Duodenal mucosa (tissue), 2 donors: ENCODE measurements around the gene LCN9.

ENCODE experiments used
- H3K27ac ChIP-seq: one replicate; pipeline ENCODE4 v1.7.0; 2013; ENCODE audit warnings: low read depth, low read length
- H3K27me3 ChIP-seq, 2 donors: one replicate each; pipeline ENCODE4 v1.7.0; 2013; ENCODE audit warnings: low read length in 2 of 2, control low read depth in 1 of 2; ENCODE audit not compliant: insufficient read depth in 2 of 2, control insufficient read depth in 1 of 2
- H3K36me3 ChIP-seq, 2 donors: one replicate each; pipeline ENCODE4 v1.7.0; 2013; ENCODE audit warnings: low read length in 2 of 2, control low read depth in 1 of 2; ENCODE audit not compliant: insufficient read depth in 2 of 2, control insufficient read depth in 1 of 2
- H3K4me1 ChIP-seq, 2 donors: one replicate each; pipeline ENCODE4 v1.7.0; 2013; ENCODE audit warnings: low read length in 2 of 2, control low read depth in 1 of 2; ENCODE audit not compliant: insufficient read depth in 2 of 2, control insufficient read depth in 1 of 2
- H3K4me3 ChIP-seq, 2 donors: one replicate each; pipeline ENCODE4 v1.7.0; 2013; ENCODE audit warnings: low read length in 2 of 2, low read depth in 1 of 2
- H3K9ac ChIP-seq, 2 donors: one replicate each; pipeline ENCODE4 v1.7.0; 2013; ENCODE audit warnings: low read length in 2 of 2, low read depth in 1 of 2
- H3K9me3 ChIP-seq, 2 donors: one replicate each; pipeline ENCODE4 v1.7.0; 2013; ENCODE audit warnings: low read length in 2 of 2, control low read depth in 1 of 2; ENCODE audit not compliant: control insufficient read depth in 1 of 2

Gene LCN9

DNA sequence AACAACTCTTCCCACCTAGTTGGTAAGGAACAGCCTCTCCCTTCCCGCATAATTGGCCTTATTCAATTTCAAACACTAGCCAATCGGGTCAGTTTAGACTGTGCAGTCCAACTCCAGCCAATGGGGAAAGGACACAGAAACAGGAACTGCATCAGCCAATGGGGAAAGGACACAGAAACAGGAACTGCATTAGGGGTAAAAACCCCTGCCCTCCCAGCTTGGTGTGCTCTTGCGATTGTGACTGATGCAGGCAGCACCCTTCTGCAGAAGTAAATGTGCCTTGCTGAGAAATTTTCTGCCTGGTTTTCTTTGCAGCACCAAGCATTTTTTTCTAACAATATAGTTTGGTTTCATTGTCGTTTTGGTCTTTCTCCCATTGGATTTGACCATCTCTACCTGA, 15.2 kb upstream of the LCN9 start:
- Histone ChIP-seq H3K4me3 (no peak overlapping the region), H3K9ac (no peak overlapping the region), H3K36me3 (no peaks in the 10 kb centered on the region), H3K27me3 (no peaks in the 10 kb centered on the region), H3K9me3 (peaks cover 35 to 44% of the 10 kb centered on the region in 2 donors), H3K27ac (no peak overlapping the region), H3K4me1 (no peaks in the 10 kb centered on the region)

DNA sequence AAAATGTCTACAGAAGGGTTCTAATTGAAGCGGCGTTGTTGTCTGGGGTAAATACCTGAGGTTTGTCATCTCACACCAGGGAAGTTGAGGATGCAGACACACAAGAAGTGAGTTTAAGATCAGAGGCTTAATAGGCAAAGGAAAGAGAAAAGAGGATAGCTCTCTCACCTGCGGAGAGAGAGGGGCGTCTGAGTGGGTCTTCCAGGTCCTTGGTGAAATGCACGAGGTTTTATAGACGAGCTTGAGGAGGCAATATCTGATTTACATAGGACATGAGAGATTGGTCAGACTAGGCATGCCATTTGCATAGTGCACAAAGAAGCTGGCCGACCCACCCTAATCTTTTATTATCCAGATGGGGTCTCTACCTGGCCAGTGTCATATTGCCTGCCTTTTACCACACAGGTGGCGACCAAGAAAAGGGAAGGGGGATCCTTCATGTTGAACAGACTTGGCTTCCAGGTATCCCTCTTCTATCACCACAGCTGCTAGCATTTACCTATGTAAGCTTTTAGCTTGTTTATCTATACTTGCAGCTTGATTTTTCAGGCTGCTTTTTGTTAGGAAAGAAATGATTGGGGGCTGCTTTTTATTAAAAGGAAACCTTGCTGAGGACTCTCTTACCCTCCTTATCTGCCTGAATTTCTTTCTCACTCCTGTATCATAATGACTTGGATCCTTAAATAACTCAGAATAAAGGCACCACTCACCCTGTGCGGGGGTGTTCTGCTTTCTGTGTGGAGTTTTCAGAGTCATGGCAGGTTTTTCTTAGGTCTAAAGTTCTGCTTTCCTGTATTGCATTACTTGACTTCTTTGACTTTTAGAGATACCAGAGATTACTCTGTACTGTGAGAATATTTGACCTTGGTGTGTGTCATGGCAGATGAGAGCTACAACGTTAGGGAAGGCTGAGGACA, 14.4 kb upstream of the LCN9 start:
- H3K9ac ChIP-seq = no peak overlapping the region
- H3K4me1 ChIP-seq = no peaks in the 10 kb centered on the region
- H3K36me3 ChIP-seq = no peaks in the 10 kb centered on the region
- H3K27ac ChIP-seq = no peak overlapping the region
- peaks cover 35 to 44% of the 10 kb centered on the region in 2 donors for H3K9me3 ChIP-seq
- H3K27me3 ChIP-seq = no peaks in the 10 kb centered on the region
- no peak overlapping the region for H3K4me3 ChIP-seq

DNA sequence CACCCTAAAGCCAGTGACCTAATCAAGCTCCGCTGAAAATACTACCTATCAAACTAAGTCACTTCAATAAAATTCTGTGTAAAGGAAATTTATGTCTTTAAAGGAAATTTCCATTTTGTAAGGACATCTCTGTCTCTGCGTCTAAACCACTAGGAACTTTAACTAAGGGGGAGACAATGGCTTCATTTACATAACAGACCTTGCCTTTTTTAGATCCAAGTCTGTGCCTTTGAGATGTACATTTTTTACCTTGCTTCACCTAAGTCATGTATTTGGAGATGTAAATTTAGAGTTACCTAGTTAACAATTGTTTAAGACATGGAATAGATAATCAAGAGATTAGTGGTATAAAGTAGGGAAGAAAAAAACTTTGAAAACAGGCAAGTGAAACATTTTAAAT, 13.6 kb upstream of the LCN9 start:
- Histone ChIP-seq H3K27me3 (no peaks in the 10 kb centered on the region), H3K27ac (no peak overlapping the region), H3K36me3 (no peaks in the 10 kb centered on the region), H3K4me3 (no peak overlapping the region), H3K9me3 (peaks cover 31 to 44% of the 10 kb centered on the region in 2 donors), H3K4me1 (no peaks in the 10 kb centered on the region), H3K9ac (no peak overlapping the region)

DNA sequence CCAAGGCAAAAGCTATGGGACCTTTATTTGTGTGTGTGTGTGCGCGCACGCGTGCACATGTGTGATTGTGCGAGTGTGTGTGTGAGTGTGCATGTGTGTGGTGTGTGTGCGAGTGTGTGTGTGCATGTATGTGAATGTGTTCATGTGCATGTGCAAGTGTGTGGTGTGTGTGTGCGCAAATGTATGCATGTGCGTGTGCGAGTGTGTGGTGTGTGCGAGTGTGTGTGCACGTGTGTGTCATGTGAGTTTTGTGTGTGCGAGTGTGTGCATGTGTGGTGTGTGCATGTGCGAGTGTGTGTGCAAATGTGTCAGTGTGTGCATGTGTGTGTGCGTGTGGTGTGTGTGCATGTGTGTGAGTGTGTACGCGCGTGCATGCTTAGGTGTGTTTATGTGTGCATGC, 12.7 kb upstream of the LCN9 start:
- Histone ChIP-seq H3K9ac (no peak overlapping the region), H3K27ac (no peak overlapping the region)

DNA sequence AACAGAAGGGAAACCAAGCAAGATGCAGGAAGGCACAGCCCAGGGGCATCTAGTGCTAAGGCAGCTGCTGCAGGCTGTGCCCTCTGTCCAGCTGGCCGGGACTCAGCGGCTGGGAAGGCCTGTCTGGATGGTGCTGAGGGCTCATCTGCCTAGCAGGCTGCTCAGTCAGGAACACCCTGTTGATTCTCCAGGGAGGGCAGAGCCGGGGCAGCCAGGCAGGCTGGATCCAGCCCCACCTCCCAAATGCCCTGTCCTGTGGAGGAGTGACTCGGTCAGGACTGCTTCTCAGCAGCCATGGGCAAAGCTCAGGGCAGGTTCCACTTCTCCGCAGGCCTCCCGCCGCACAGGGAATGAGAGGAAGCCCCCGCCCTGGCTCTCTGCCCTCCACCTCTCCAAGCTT, 7.8 kb upstream of the LCN9 start:
- no peaks in the 10 kb centered on the region for H3K27me3 ChIP-seq

More for the DNA sequence above, 12.7 kb upstream of the LCN9 start:
- Histone ChIP-seq H3K36me3 (no peaks in the 10 kb centered on the region), H3K9me3 (peaks cover 23 to 35% of the 10 kb centered on the region in 2 donors), H3K4me3 (no peak overlapping the region), H3K4me1 (no peaks in the 10 kb centered on the region), H3K27me3 (no peaks in the 10 kb centered on the region)

DNA sequence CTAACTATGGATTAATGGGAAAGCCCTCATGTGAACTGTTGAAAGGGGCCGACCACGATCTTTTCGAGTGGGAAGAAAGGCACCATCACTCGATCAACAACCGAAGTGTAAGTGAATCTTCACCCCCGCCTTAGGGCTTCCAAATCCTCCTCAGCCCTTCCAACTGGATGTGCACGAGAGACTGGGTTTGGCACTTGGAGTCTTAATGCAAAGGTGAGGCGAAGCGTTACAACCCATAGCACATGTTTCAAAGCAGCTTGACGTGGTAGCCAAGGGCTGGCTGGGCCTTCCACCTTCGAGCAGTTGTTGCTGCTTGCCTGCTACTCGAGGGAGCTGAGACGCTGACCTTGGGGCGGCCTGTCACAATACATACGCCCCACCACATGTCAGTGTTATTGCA, 5.7 kb upstream of the LCN9 start:
- Histone ChIP-seq H3K27ac (no peak overlapping the region), H3K4me1 (no peaks in the 10 kb centered on the region), H3K4me3 (no peak overlapping the region), H3K9ac (no peak overlapping the region), H3K36me3 (no peaks in the 10 kb centered on the region), H3K27me3 (no peaks in the 10 kb centered on the region), H3K9me3 (no peaks in the 10 kb centered on the region)

More for the DNA sequence above, 7.8 kb upstream of the LCN9 start:
- no peak overlapping the region for H3K27ac ChIP-seq
- no peaks in the 10 kb centered on the region for H3K4me1 ChIP-seq
- H3K9me3 ChIP-seq = peaks cover 0 to 2% of the 10 kb centered on the region in 2 donors
- no peak overlapping the region for H3K4me3 ChIP-seq
- H3K9ac ChIP-seq = no peak overlapping the region
- H3K36me3 ChIP-seq = no peaks in the 10 kb centered on the region

DNA sequence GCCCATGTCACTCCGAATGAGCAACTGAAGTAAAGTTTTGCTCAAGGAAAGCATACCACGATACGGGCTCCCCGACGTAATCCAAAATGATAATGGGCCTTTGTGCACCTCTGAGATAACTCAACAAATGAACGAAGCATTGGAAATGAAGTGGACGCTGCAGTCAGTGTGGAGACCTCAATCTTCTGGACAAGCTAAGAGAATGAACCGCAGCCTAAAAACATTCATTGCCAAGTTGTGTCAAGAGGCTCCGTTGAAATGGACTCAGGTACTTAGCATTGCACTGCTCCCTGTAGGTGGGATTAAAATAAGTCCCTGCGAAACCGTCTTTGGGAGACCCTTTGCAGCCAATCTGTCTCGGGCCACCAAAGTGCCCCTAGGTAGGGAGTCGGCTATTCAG, 3.9 kb upstream of the LCN9 start:
- H3K36me3 ChIP-seq = no peaks in the 10 kb centered on the region
- H3K4me1 ChIP-seq = no peaks in the 10 kb centered on the region
- H3K9me3 ChIP-seq = no peaks in the 10 kb centered on the region
- no peak overlapping the region for H3K27ac ChIP-seq
- no peak overlapping the region for H3K9ac ChIP-seq
- H3K27me3 ChIP-seq = no peaks in the 10 kb centered on the region
- no peak overlapping the region for H3K4me3 ChIP-seq

DNA sequence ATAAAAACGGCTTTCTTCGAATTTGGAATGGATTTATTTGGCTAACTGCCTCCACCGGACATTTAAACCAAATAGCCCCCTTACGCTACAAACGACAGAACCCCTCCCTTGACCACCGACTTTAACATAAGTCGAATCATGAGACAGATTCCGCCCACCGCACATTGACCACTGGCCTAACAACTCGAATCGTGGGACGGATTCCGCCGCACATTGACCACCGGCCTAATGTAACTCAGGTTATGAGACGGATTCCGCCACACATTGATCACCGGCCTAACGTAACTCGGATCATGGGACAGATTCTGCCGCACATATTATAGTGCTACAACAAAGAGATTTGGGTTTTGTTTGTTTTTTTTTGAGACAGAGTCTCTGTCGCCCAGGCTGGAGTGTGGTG, 2.7 kb upstream of the LCN9 start:
- Histone ChIP-seq H3K4me1 (no peaks in the 10 kb centered on the region), H3K27ac (no peak overlapping the region), H3K27me3 (no peaks in the 10 kb centered on the region), H3K9me3 (no peaks in the 10 kb centered on the region), H3K4me3 (no peak overlapping the region), H3K9ac (no peak overlapping the region), H3K36me3 (no peaks in the 10 kb centered on the region)

DNA sequence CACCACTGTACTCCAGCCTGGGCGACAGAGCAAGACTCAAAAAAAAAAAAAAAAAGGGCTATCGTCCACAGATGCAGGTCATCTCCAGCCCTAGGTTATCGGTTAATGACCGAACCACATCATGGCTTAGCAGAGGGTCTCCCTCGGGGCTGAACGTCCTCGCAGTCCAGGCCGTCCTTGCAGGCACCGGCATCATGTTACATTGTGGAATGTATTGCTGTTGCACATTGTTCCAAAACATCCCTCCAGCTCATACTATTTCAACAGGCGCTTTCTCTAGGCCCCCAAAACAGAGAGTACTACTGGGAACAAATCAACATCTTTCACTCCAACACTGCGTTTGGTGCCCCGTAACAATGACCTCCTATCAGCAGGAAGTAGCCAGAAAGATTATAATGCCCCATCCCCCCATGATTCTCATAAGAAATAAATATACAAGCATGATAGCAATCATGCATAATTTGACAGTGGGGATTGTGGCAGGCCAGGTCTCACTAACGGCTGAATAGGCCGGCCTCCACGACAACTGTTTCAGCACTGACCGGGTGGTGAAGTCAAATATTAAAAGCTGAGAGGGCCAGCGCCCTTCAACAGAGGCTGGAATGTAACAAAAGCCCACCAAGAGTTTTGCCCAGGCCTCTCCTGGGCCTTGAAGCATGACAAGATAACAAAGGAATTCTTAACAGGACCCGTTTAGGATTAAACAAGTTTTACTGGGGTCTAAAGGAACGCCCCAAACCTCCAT, 1.1 kb upstream of the LCN9 start:
- Histone ChIP-seq H3K27me3 (no peaks in the 10 kb centered on the region), H3K4me3 (no peak overlapping the region), H3K36me3 (no peaks in the 10 kb centered on the region), H3K4me1 (no peaks in the 10 kb centered on the region), H3K27ac (no peak overlapping the region), H3K9ac (no peak overlapping the region), H3K9me3 (no peaks in the 10 kb centered on the region)

DNA sequence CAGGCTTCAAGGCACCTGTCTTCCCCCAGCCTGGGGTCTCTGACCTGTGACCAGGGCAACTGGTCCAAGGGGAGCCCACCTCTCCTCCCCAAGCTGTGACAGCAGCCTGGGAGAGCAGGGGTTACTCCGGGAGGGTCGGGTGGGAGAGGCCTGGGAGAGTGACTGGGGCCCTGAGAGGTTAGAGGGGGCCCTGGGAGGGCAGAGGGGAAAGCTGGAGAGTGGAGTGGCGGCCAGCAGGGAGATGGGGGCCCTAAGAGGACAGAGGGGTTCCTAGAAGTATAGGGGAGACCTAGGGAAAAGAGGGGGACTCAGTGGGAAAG, 302 bp downstream of the LCN9 start:
- Histone ChIP-seq H3K9me3 (no peaks in the 10 kb centered on the region), H3K9ac (no peak overlapping the region), H3K27ac (no peak overlapping the region), H3K36me3 (no peaks in the 10 kb centered on the region), H3K4me3 (no peak overlapping the region), H3K27me3 (no peaks in the 10 kb centered on the region), H3K4me1 (no peaks in the 10 kb centered on the region)
